ENCODE measurements around the gene PLCXD3. TPM values are rescaled to one million over a fixed set of nuclear protein-coding genes. Genes with fewer than 3 reads are reported as not detected.

PLCXD3 gene
- total RNA-seq, 1 donor from 2014 or later, result 5.6 TPM

DNA sequence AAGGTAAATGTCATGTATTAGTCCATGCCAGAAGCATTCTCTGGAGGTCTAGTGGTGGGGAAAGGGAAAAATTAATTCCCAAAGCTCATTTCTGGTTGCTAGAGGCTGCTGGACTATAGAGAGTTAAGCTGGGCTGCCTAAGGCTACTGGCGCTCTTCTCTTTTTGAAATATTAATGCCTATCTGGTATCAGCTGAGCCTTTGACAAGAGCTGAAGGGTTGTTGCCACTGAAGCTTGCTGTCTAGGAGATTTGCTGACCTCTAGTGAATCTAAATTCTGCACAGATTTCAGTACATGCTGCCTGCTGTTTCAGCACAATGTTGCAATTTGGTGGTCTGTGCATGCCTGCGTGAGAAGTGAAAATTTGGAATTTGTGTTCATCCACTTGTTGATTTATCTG, 29.1 kb upstream of the PLCXD3 start:
- TF ChIP-seq, protein P1, sequence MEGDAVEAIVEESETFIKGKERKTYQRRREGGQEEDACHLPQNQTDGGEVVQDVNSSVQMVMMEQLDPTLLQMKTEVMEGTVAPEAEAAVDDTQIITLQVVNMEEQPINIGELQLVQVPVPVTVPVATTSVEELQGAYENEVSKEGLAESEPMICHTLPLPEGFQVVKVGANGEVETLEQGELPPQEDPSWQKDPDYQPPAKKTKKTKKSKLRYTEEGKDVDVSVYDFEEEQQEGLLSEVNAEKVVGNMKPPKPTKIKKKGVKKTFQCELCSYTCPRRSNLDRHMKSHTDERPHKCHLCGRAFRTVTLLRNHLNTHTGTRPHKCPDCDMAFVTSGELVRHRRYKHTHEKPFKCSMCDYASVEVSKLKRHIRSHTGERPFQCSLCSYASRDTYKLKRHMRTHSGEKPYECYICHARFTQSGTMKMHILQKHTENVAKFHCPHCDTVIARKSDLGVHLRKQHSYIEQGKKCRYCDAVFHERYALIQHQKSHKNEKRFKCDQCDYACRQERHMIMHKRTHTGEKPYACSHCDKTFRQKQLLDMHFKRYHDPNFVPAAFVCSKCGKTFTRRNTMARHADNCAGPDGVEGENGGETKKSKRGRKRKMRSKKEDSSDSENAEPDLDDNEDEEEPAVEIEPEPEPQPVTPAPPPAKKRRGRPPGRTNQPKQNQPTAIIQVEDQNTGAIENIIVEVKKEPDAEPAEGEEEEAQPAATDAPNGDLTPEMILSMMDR (conservative IDR thresholded peaks at IDR 0.05), result no peak
- Mint-ChIP-seq H3K4me3 (no peak overlapping the region), H3K36me3 (no peaks in the 10 kb centered on the region), H3K27ac (no peak overlapping the region), H3K9me3 (no peaks in the 10 kb centered on the region), H3K4me1 (ENCODE audit: unreplicated experiment) (no peaks in the 10 kb centered on the region), H3K27me3 (no peaks in the 10 kb centered on the region)
- DNase-seq (ENCODE audit: extremely low spot score, unreplicated experiment), result no peak

DNA sequence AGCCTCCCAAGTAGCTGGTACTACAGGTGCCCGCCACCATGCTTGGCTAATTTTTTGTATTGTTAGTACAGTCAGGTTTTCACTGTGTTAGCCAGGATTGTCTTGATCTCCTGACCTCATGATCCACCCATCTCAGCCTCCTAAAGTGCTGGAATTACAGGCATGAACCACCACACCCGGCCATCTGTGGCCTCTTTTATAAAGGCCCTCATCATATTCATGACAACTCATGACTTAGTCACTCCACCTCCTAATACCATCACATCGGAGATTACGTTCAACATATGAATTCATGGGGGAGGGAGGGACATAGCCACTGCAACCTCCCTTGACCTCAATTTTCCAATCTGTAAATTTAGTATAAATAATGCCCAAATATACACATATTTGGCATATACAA, 27.2 kb upstream of the PLCXD3 start:
- TF ChIP-seq, protein P1 (conservative IDR thresholded peaks at IDR 0.05), result no peak
- H3K36me3 Mint-ChIP-seq, result no peaks in the 10 kb centered on the region
- H3K4me3 Mint-ChIP-seq, result no peak overlapping the region
- H3K9me3 Mint-ChIP-seq, result no peaks in the 10 kb centered on the region
- no peaks in the 10 kb centered on the region for H3K4me1 Mint-ChIP-seq (ENCODE audit: unreplicated experiment)
- H3K27ac Mint-ChIP-seq, result no peak overlapping the region
- DNase-seq (ENCODE audit: extremely low spot score, unreplicated experiment), result no peak
- no peaks in the 10 kb centered on the region for H3K27me3 Mint-ChIP-seq

DNA sequence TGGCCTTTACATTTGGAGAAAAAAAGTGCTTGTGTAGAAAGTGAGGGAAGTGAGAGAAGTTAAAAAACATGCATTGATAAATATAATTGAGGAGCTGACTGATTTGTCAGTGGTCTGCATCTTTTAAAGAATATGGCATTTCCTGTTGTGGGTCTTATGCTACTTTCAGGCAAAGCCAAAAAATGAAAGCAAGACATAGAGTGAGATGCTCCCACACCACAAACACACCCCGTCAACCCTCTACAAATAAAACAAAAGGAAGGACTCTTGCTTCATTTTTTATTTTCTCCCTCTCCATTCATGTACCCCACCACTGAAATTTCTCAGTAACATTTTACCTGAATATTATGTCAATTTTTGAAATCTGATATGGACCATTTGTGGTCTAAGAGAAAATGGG, 22.1 kb upstream of the PLCXD3 start:
- DNase-seq (ENCODE audit: extremely low spot score, unreplicated experiment), result no peak
- no peaks in the 10 kb centered on the region for H3K4me1 Mint-ChIP-seq (ENCODE audit: unreplicated experiment)
- no peaks in the 10 kb centered on the region for H3K36me3 Mint-ChIP-seq
- H3K27me3 Mint-ChIP-seq, result no peaks in the 10 kb centered on the region
- no peak overlapping the region for H3K4me3 Mint-ChIP-seq
- no peak overlapping the region for H3K27ac Mint-ChIP-seq
- H3K9me3 Mint-ChIP-seq, result no peaks in the 10 kb centered on the region
- TF ChIP-seq, protein P1 (conservative IDR thresholded peaks at IDR 0.05), result no peak

DNA sequence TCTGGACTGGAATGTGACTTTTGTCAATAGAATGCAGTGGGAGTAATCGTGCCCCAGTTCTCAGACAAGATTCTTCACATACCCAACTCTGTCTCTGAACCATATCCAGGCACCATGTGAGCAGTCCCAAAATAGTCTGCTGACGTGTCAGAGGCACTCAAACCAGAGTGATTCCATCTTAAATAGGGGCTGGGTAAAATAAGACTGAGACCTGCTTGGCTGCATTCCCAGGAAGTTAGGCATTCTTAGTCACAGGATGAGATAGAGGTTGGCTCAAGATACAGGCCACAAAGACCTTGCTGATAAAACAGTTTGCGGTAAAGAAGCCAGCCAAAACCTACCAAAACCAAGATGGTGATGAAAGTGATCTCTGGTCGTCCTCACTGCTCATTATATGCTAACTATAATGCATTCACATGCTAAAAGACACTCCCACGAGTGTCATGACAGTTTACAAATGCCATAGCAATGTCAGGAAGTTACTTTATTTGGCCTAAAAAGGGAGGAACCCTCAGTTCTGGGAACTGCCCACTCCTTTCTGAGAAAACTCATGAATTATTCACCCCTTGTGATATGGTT, 16.9 kb upstream of the PLCXD3 start:
- Mint-ChIP-seq H3K4me1 (ENCODE audit: unreplicated experiment) (no peaks in the 10 kb centered on the region), H3K9me3 (no peaks in the 10 kb centered on the region), H3K27ac (peak overlapping the region; percentile 81), H3K27me3 (peaks cover 3% of the 10 kb centered on the region), H3K4me3 (no peak overlapping the region), H3K36me3 (no peaks in the 10 kb centered on the region)
- no peak for DNase-seq (ENCODE audit: extremely low spot score, unreplicated experiment)
- TF ChIP-seq, protein P1 (conservative IDR thresholded peaks at IDR 0.05), result no peak

DNA sequence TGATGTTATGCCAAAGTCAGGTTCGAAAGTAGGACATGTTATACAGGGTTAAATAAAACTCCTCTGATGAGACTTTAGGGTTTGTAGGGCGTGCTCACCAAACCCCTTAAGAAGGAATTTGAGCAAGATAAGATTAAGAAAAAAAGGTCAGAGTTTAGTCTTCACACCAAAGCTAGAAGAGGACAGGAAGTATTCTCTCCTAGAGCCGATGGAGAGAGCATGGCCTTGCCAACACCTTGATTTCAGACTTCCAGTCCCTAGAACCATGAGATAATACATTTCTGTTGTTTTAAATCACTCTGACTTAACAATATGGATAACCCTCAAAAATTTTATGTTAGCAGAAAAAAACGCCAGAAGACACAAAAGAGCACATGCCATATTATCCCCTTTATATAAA, 16.3 kb upstream of the PLCXD3 start:
- TF ChIP-seq, protein P1 (conservative IDR thresholded peaks at IDR 0.05), result no peak
- Mint-ChIP-seq H3K4me3 (no peak overlapping the region), H3K27ac (no peak overlapping the region), H3K36me3 (no peaks in the 10 kb centered on the region), H3K27me3 (peaks cover 3% of the 10 kb centered on the region), H3K4me1 (ENCODE audit: unreplicated experiment) (no peaks in the 10 kb centered on the region), H3K9me3 (no peaks in the 10 kb centered on the region)
- DNase-seq (ENCODE audit: extremely low spot score, unreplicated experiment), result no peak

DNA sequence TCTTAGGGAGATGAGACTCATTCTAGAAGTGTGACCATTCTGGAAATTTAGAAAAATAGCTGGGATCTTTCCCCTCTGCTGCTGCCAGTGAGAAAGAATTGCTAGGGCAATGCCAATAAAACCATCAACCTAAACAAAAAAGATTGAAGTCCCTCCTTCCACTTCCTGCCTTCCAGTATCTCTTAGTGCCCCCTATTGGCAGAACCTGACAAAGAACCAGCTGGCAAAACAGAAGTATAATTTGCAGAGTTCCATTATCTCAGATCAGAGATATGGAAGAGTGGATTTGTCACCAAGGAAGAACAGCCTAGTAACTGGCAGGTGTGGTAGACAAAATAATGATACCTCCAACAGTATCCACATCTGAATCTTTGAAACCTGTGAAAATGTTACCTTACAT, 13.8 kb upstream of the PLCXD3 start:
- peaks cover 3% of the 10 kb centered on the region for H3K27me3 Mint-ChIP-seq
- no peak overlapping the region for H3K4me3 Mint-ChIP-seq
- TF ChIP-seq, protein P1 (conservative IDR thresholded peaks at IDR 0.05), result peak; percentile 57
- no peaks in the 10 kb centered on the region for H3K9me3 Mint-ChIP-seq
- H3K27ac Mint-ChIP-seq, result no peak overlapping the region
- H3K4me1 Mint-ChIP-seq (ENCODE audit: unreplicated experiment), result no peaks in the 10 kb centered on the region
- DNase-seq (ENCODE audit: extremely low spot score, unreplicated experiment), result no peak
- H3K36me3 Mint-ChIP-seq, result no peaks in the 10 kb centered on the region

Data from type B pancreatic cell (in vitro differentiated cells).